Caco-2 (cell line): Measurements from ENCODE around the gene LHFPL3. TPM values are rescaled to one million over a fixed set of nuclear protein-coding genes. Genes with fewer than 3 reads are reported as not detected.

ENCODE experiments used
- BruUV-seq: library from RNA; stranded (reverse); fragments of 400-500 nt; replicated peaks from 2 replicates; lab custom pipeline; 2021; lab: Mats Ljungman, UMichigan
- CTCF ChIA-PET: fragments of 300-600 bp; sonication (Branson Sonifier 250); formaldehyde crosslinking; loops from one replicate; lab custom pipeline; 2022; ENCODE audit warnings: antibody characterized with exemption; lab: Charles Lee
- POLR2A ChIA-PET: fragments of 300-600 bp; sonication (Branson Sonifier 250); formaldehyde crosslinking; loops from one replicate; lab custom pipeline; 2022; ENCODE audit warnings: antibody characterized with exemption; lab: Charles Lee
- DNase-seq, 2 experiments: peaks; one replicate each; pipeline versions ENCODE4 v3.0.0 to v3.0.0-alpha.2; 2020 to 2022
- H3K27me3 ChIP-seq: replicated peaks from 2 replicates; pipeline ENCODE4 v1.6.0; 2011; ENCODE audit warnings: low read length; ENCODE audit not compliant: control insufficient read depth, insufficient read depth
- H3K36me3 ChIP-seq: 2 replicates; pipeline ENCODE4 v1.5.1; 2011; ENCODE audit warnings: low read length; ENCODE audit not compliant: control insufficient read depth, insufficient read depth
- H3K4me1 ChIP-seq: fragments of 250-450 bp; sonication (Bioruptor Pico); 2 replicates; pipeline ENCODE4 v1.5.1; 2020; ENCODE audit warnings: mild to moderate bottlenecking
- H3K4me3 ChIP-seq: 2 replicates; pipeline ENCODE4 v1.5.1; 2011; ENCODE audit warnings: low read depth, mild to moderate bottlenecking, control low read depth, low read length
- H3K9me3 ChIP-seq: fragments of 250-450 bp; sonication (Bioruptor Pico); 2 replicates; pipeline ENCODE4 v1.5.1; 2020; ENCODE audit warnings: mild to moderate bottlenecking, moderate library complexity
- H3K27ac Mint-ChIP-seq: one replicate; pipeline ENCODE4 v1.8.0; 2022; ENCODE audit warnings: mixed read lengths; ENCODE audit not compliant: unreplicated experiment
- H3K27me3 Mint-ChIP-seq: one replicate; pipeline ENCODE4 v1.8.0; 2022; ENCODE audit warnings: mixed read lengths; ENCODE audit not compliant: insufficient read depth, unreplicated experiment
- H3K36me3 Mint-ChIP-seq: one replicate; pipeline ENCODE4 v1.8.0; 2022; ENCODE audit warnings: mild to moderate bottlenecking, mixed read lengths; ENCODE audit not compliant: insufficient read depth, unreplicated experiment
- H3K4me1 Mint-ChIP-seq: one replicate; pipeline ENCODE4 v1.8.0; 2022; ENCODE audit warnings: low read depth, mixed read lengths; ENCODE audit not compliant: unreplicated experiment
- H3K4me3 Mint-ChIP-seq: one replicate; pipeline ENCODE4 v1.8.0; 2022; ENCODE audit warnings: mild to moderate bottlenecking, moderate library complexity, mixed read lengths; ENCODE audit not compliant: unreplicated experiment
- H3K9me3 Mint-ChIP-seq: one replicate; pipeline ENCODE4 v1.8.0; 2022; ENCODE audit warnings: mixed read lengths; ENCODE audit not compliant: unreplicated experiment
- intact Hi-C: fragments of 100-400 bp; cut with micrococcal nuclease; formaldehyde crosslinking; loops from one replicate; pipeline ENCODE4 v1.10.0; 2022; ENCODE audit not compliant: unreplicated experiment
- total RNA-seq: library from RNA; stranded (reverse); gene quantifications from 2 replicates; pipeline ENCODE4 v1.2.3, GENCODE V29; 2022
- TF ChIP-seq, protein P1 (sequence below), 2 experiments: fragments of 200-600 bp in 1 of 2; IDR thresholded peaks; 1 replicate in 1 of 2; 2 replicates in 1 of 2; pipeline versions ENCODE4 v1.5.1 to v1.8.0; 2011 to 2022; ENCODE audit warnings: antibody characterized with exemption in 1 of 2, control low read depth in 1 of 2, inconsistent platforms in 1 of 2, low read depth in 1 of 2, low read length in 1 of 2, mild to moderate bottlenecking in 1 of 2, moderate library complexity in 1 of 2; ENCODE audit not compliant: insufficient read depth in 1 of 2, severe bottlenecking in 1 of 2, unreplicated experiment in 1 of 2

Gene LHFPL3
- total RNA-seq, 1 experiment from 2014 or later, result not detected

DNA sequence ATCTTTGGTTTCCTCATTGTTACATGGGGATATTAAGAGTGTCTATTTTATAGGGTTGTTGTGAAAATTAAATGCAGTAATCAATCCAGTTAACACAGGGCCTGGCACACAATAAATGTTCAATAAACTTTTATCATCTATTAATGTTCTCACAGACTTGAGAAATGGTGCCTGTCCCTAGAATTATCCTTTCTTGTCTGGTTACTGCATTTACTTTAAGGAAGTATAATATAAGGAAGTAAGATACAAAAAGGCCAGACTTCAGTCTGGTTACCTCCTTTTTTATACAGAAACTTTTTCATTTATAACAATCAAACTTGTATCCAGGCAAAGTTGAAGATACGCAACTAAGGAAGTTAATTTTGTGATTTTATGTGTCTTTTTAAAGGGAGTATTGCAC is 117.0 kb downstream of the LHFPL3 start:
- CTCF ChIA-PET, result no interaction called here
- no peak overlapping the region for H3K27ac Mint-ChIP-seq
- H3K9me3 Mint-ChIP-seq, result no peaks in the 10 kb centered on the region
- no peaks in the 10 kb centered on the region for H3K4me1 Mint-ChIP-seq
- no peak overlapping the region for H3K4me3 Mint-ChIP-seq
- no peak overlapping the region for H3K4me3 ChIP-seq
- no peak for DNase-seq
- H3K27me3 Mint-ChIP-seq, result peaks cover 7% of the 10 kb centered on the region
- no TSS peak for BruUV-seq
- H3K4me1 ChIP-seq, result no peaks in the 10 kb centered on the region
- no peaks in the 10 kb centered on the region for H3K36me3 ChIP-seq
- H3K27me3 ChIP-seq, result no peaks in the 10 kb centered on the region
- H3K9me3 ChIP-seq, result no peaks in the 10 kb centered on the region
- intact Hi-C loops, result no loop called here
- H3K36me3 Mint-ChIP-seq, result no peaks in the 10 kb centered on the region
- TF ChIP-seq, protein P1, sequence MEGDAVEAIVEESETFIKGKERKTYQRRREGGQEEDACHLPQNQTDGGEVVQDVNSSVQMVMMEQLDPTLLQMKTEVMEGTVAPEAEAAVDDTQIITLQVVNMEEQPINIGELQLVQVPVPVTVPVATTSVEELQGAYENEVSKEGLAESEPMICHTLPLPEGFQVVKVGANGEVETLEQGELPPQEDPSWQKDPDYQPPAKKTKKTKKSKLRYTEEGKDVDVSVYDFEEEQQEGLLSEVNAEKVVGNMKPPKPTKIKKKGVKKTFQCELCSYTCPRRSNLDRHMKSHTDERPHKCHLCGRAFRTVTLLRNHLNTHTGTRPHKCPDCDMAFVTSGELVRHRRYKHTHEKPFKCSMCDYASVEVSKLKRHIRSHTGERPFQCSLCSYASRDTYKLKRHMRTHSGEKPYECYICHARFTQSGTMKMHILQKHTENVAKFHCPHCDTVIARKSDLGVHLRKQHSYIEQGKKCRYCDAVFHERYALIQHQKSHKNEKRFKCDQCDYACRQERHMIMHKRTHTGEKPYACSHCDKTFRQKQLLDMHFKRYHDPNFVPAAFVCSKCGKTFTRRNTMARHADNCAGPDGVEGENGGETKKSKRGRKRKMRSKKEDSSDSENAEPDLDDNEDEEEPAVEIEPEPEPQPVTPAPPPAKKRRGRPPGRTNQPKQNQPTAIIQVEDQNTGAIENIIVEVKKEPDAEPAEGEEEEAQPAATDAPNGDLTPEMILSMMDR (IDR thresholded peaks at IDR 0.05; ENCODE audit: insufficient read depth in 1 of 2, low read depth in 1 of 2, low read length in 1 of 2, severe bottlenecking in 1 of 2, unreplicated experiment in 1 of 2), result no peak
- POLR2A ChIA-PET, result no interaction called here

DNA sequence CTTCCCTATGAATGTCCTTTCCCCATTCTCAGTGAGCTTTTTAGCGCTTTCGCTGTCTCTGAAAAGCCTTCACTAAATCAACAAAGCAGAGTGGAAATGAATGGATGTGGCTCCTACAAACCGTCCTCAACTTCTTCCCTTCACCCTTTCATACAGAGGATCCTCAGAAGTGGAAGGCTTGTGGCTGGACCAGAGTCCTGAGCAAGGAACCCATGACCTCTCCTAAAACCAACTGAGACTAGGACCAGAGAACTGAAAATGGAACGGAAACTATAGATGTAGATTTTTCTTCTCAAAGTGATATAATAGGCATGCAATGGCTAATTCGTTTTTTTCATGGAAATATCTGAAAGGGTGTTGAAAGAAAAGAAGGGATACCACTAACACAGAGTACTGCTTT is 122.5 kb downstream of the LHFPL3 start:
- no peaks in the 10 kb centered on the region for H3K27me3 ChIP-seq
- POLR2A ChIA-PET, result no interaction called here
- H3K9me3 ChIP-seq, result no peaks in the 10 kb centered on the region
- H3K4me3 ChIP-seq, result no peak overlapping the region
- CTCF ChIA-PET, result no interaction called here
- Mint-ChIP-seq H3K4me1 (no peaks in the 10 kb centered on the region), H3K36me3 (no peaks in the 10 kb centered on the region), H3K9me3 (no peaks in the 10 kb centered on the region), H3K27me3 (peaks cover 7% of the 10 kb centered on the region), H3K27ac (no peak overlapping the region), H3K4me3 (no peak overlapping the region)
- intact Hi-C loops, result no loop called here
- DNase-seq, result no peak
- TF ChIP-seq, protein P1 (IDR thresholded peaks at IDR 0.05; ENCODE audit: insufficient read depth in 1 of 2, low read depth in 1 of 2, low read length in 1 of 2, severe bottlenecking in 1 of 2, unreplicated experiment in 1 of 2), result no peak
- H3K36me3 ChIP-seq, result no peaks in the 10 kb centered on the region
- no peaks in the 10 kb centered on the region for H3K4me1 ChIP-seq
- no TSS peak for BruUV-seq

DNA sequence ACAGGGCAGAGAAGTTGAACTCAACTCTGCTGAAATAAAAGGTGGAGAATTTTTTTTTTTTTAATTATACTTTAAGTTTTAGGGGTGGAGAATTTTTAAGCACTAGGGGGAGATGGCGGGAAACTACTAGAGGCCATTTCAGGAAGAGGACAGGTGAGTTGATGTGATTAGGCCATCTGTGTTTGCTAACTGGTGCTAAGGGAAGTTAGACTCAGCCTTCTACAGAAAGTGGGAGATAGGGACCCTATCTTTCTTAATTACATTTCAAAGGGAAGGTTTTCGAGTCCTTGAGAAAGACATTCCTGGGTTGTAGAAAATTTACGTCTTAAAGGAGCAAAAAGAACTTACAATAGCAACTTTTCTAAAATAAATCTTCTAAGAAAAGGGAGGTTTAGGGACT is 124.8 kb downstream of the LHFPL3 start:
- no peaks in the 10 kb centered on the region for H3K4me1 Mint-ChIP-seq
- H3K27me3 ChIP-seq, result no peaks in the 10 kb centered on the region
- no peaks in the 10 kb centered on the region for H3K36me3 ChIP-seq
- H3K27me3 Mint-ChIP-seq, result peaks cover 3% of the 10 kb centered on the region
- H3K4me3 ChIP-seq, result no peak overlapping the region
- CTCF ChIA-PET, result no interaction called here
- H3K27ac Mint-ChIP-seq, result no peak overlapping the region
- H3K36me3 Mint-ChIP-seq, result no peaks in the 10 kb centered on the region
- TF ChIP-seq, protein P1 (IDR thresholded peaks at IDR 0.05; ENCODE audit: insufficient read depth in 1 of 2, low read depth in 1 of 2, low read length in 1 of 2, severe bottlenecking in 1 of 2, unreplicated experiment in 1 of 2), result no peak
- no peaks in the 10 kb centered on the region for H3K9me3 Mint-ChIP-seq
- no peak for DNase-seq
- H3K9me3 ChIP-seq, result no peaks in the 10 kb centered on the region
- no peaks in the 10 kb centered on the region for H3K4me1 ChIP-seq
- no TSS peak for BruUV-seq
- no peak overlapping the region for H3K4me3 Mint-ChIP-seq
- POLR2A ChIA-PET, result no interaction called here
- intact Hi-C loops, result no loop called here
